Measurements from ENCODE around the gene TBL1Y.

TBL1Y gene

GRCh38 chrY:7110086-7110485 lies 199.6 kb downstream of the TBL1Y start:
- no peak overlapping the region for H3K4me3 ChIP-seq (ENCODE audit: low read length)
- H3K9me2 ChIP-seq (replicated peaks; ENCODE audit: control insufficient read depth, low read length) = no peaks in the 10 kb centered on the region
- no peaks in the 10 kb centered on the region for H3K79me2 ChIP-seq (ENCODE audit: control insufficient read depth, low read length)
- H3F3A ChIP-seq (ENCODE audit: control insufficient read depth, insufficient read depth) = no peaks in the 10 kb centered on the region
- no peaks in the 10 kb centered on the region for H3K36me3 ChIP-seq (ENCODE audit: control insufficient read depth, low read length)
- no peaks in the 10 kb centered on the region for H3K9me3 ChIP-seq (ENCODE audit: control insufficient read depth, insufficient read depth, low read length)
- no peaks in the 10 kb centered on the region for H3K27me3 ChIP-seq (ENCODE audit: control insufficient read depth, low read length)
- no peak overlapping the region for H3K27ac ChIP-seq (ENCODE audit: low read depth, low read length)
- H3K4me1 ChIP-seq (ENCODE audit: control insufficient read depth, low read length) = no peaks in the 10 kb centered on the region
- TF ChIP-seq EZH2phosphoT487 (IDR thresholded peaks at IDR 0.05; ENCODE audit: borderline replicate concordance, low read length) = no peak
- no peak for TF ChIP-seq CTCF (IDR thresholded peaks at IDR 0.05; ENCODE audit: low read depth, low read length, poor library complexity, severe bottlenecking)
- H3K4me2 ChIP-seq (ENCODE audit: low read length) = no peak overlapping the region
- H4K20me1 ChIP-seq (ENCODE audit: control insufficient read depth, insufficient read depth, low read depth, low read length) = no peaks in the 10 kb centered on the region

- TF ChIP-seq CTCF (IDR thresholded peaks at IDR 0.05; ENCODE audit: low read depth, low read length, poor library complexity, severe bottlenecking) (no peak), EZH2phosphoT487 (IDR thresholded peaks at IDR 0.05; ENCODE audit: borderline replicate concordance, low read length) (no peak)
- Histone ChIP-seq H3K4me2 (ENCODE audit: low read length) (no peak overlapping the region), H3K4me1 (ENCODE audit: control insufficient read depth, low read length) (no peaks in the 10 kb centered on the region)
Observed at GRCh38 chrY:7115871-7116270, 205.4 kb downstream of the TBL1Y start.

GRCh38 chrY:7122202-7122601 lies 211.7 kb downstream of the TBL1Y start:
- Histone ChIP-seq H3K9me2 (replicated peaks; ENCODE audit: control insufficient read depth, low read length) (no peaks in the 10 kb centered on the region), H3K36me3 (ENCODE audit: control insufficient read depth, low read length) (no peaks in the 10 kb centered on the region), H3K4me1 (ENCODE audit: control insufficient read depth, low read length) (no peaks in the 10 kb centered on the region), H3K9me3 (ENCODE audit: control insufficient read depth, insufficient read depth, low read length) (no peaks in the 10 kb centered on the region), H3K27ac (ENCODE audit: low read depth, low read length) (no peak overlapping the region), H3K4me3 (ENCODE audit: low read length) (no peak overlapping the region), H3K27me3 (ENCODE audit: control insufficient read depth, low read length) (no peaks in the 10 kb centered on the region), H3F3A (ENCODE audit: control insufficient read depth, insufficient read depth) (no peaks in the 10 kb centered on the region), H4K20me1 (ENCODE audit: control insufficient read depth, insufficient read depth, low read depth, low read length) (no peaks in the 10 kb centered on the region), H3K79me2 (ENCODE audit: control insufficient read depth, low read length) (no peaks in the 10 kb centered on the region), H3K4me2 (ENCODE audit: low read length) (no peak overlapping the region)
- no peak for TF ChIP-seq EZH2phosphoT487 (IDR thresholded peaks at IDR 0.05; ENCODE audit: borderline replicate concordance, low read length)
- TF ChIP-seq CTCF (IDR thresholded peaks at IDR 0.05; ENCODE audit: low read depth, low read length, poor library complexity, severe bottlenecking) = no peak

More at GRCh38 chrY:7115871-7116270, 205.4 kb downstream of the TBL1Y start:
- Histone ChIP-seq H3K9me3 (ENCODE audit: control insufficient read depth, insufficient read depth, low read length) (no peaks in the 10 kb centered on the region), H4K20me1 (ENCODE audit: control insufficient read depth, insufficient read depth, low read depth, low read length) (no peaks in the 10 kb centered on the region), H3K36me3 (ENCODE audit: control insufficient read depth, low read length) (no peaks in the 10 kb centered on the region), H3K27ac (ENCODE audit: low read depth, low read length) (no peak overlapping the region), H3K9me2 (replicated peaks; ENCODE audit: control insufficient read depth, low read length) (no peaks in the 10 kb centered on the region), H3K4me3 (ENCODE audit: low read length) (no peak overlapping the region), H3F3A (ENCODE audit: control insufficient read depth, insufficient read depth) (no peaks in the 10 kb centered on the region), H3K79me2 (ENCODE audit: control insufficient read depth, low read length) (no peaks in the 10 kb centered on the region), H3K27me3 (ENCODE audit: control insufficient read depth, low read length) (no peaks in the 10 kb centered on the region)

Measured in DOHH2 (cell line).